Left lung (tissue), 14 donors: ENCODE data around the gene GOLGA8O. TPM values are rescaled to one million over a fixed set of nuclear protein-coding genes. Genes with fewer than 3 reads are reported as not detected.
"Not testable (repeated sequence)": the region's sequence is repeated elsewhere in the genome, so short reads cannot be mapped to it uniquely, and the experiment has no call there.

ENCODE experiments used
- ATAC-seq: fragments of 200-7000 bp; cut with Tn5 transposase; one replicate; pipeline ENCODE4 v1.9.1; 2020; ENCODE audit warnings: moderate library complexity
- DNase-seq, 4 donors: peaks; one replicate each; pipeline ENCODE4 v3.0.0-alpha.2; 2013 to 2020
- H3K27ac ChIP-seq, 2 donors: fragments of 200-600 bp; sonication (generic) in 1 of 2; one replicate each; pipeline versions ENCODE4 v1.5.0 to v1.8.0; 2020 to 2021
- H3K27me3 ChIP-seq, 2 donors: fragments of 200-600 bp; sonication (generic) in 1 of 2; one replicate each; pipeline versions ENCODE4 v1.5.0 to v1.8.0; 2020 to 2021
- H3K36me3 ChIP-seq, 2 donors: fragments of 200-600 bp; sonication (generic) in 1 of 2; one replicate each; pipeline versions ENCODE4 v1.5.0 to v1.8.0; 2020 to 2021
- H3K4me1 ChIP-seq, 2 donors: fragments of 200-600 bp; one replicate each; pipeline ENCODE4 v1.8.0; 2021
- H3K4me3 ChIP-seq, 2 donors: fragments of 200-600 bp; sonication (generic) in 1 of 2; one replicate each; pipeline versions ENCODE4 v1.5.0 to v1.8.0; 2020 to 2021; ENCODE audit warnings: mild to moderate bottlenecking in 1 of 2
- H3K9me3 ChIP-seq, 2 donors: fragments of 200-600 bp; sonication (generic) in 1 of 2; one replicate each; pipeline versions ENCODE4 v1.5.0 to v1.8.0; 2020 to 2021
- intact Hi-C, 2 donors: fragments of 100-400 bp; cut with DNase I; formaldehyde crosslinking; loops; one replicate each; pipeline versions ENCODE4 v1.11.2 to v1.14.2; 2022
- long read RNA-seq, 12 donors: library from polyadenylated mRNA in 2 of 12; unstranded in 2 of 12; transcript quantifications; one replicate each; pipeline ENCODE4 v2.0.0 and lab custom pipeline, GENCODE V29; 2019 to 2026
- polyA plus RNA-seq, 6 donors: library from polyadenylated mRNA; unstranded; fragments of 120-200 nt; gene quantifications; one replicate each; pipeline ENCODE4 v1.2.1, GENCODE V29; 2013; ENCODE audit not compliant: insufficient read length in 6 of 6
- total RNA-seq, 2 donors: library from RNA; stranded (reverse); fragmentation: NEBNext Ultra II Directional; extraction: Animal tissue kit (Norgen Biotek cat#: 25700); gene quantifications; one replicate each; pipeline ENCODE4 v1.2.1, GENCODE V29; 2021
- donor health status: DM: no; HTN: yes; CAD: no.
- donor health status: DM: no; HTN: no; CAD: no.

Gene GOLGA8O
- total RNA-seq (1 to 10 TPM; 1.2 to 1.4 TPM), polyA plus RNA-seq (1 to 10 TPM in 1 of 6 donors, under 1 TPM in 2, not detected in 3; 0.27 to 2.0 (median 0.71) TPM)
- long read RNA-seq, donor 1, result 0 reads
- long read RNA-seq, donor 2, partial matches to known transcripts, result 10 of 10 reads
- long read RNA-seq, donor 2, other reads (novel, unspliced or antisense), result 0 of 10 reads
- long read RNA-seq, donor 3, result 0 reads
- long read RNA-seq, donor 4, result 0 reads
- long read RNA-seq, donor 5, result 0 reads
- long read RNA-seq, donor 6, result 0 reads
- long read RNA-seq, donor 7, result 0 reads
- long read RNA-seq, donor 8, partial matches to known transcripts, result 5 of 5 reads
- long read RNA-seq, donor 8, other reads (novel, unspliced or antisense), result 0 of 5 reads
- long read RNA-seq, donor 9, result 0 reads
- long read RNA-seq, donor 10, result 0 reads
- long read RNA-seq, donor 11, result 0 reads
- long read RNA-seq, donor 12, result 0 reads

GRCh38 chr15:32455534-32455933 lies at the start of gene GOLGA8O:
Gene GOLGA8O, minus strand, starts transcription at chr15:32455634. Its CDS starts 98 bp downstream, at chr15:32455536.
- ATAC-seq, H3K36me3 ChIP-seq, H3K4me3 ChIP-seq, H3K9me3 ChIP-seq, intact Hi-C loops, H3K27ac ChIP-seq, H3K4me1 ChIP-seq, DNase-seq, H3K27me3 ChIP-seq: not testable (repeated sequence)

- H3K27ac ChIP-seq, H3K27me3 ChIP-seq, H3K36me3 ChIP-seq, H3K9me3 ChIP-seq, intact Hi-C loops, H3K4me1 ChIP-seq, DNase-seq, H3K4me3 ChIP-seq: not testable (repeated sequence)
- peak; percentile 47 for ATAC-seq
These were observed 48.8 kb upstream of the GOLGA8O start for GRCh38 chr15:32504152-32504811.

- H3K27me3 ChIP-seq, H3K9me3 ChIP-seq, H3K27ac ChIP-seq, H3K36me3 ChIP-seq, H3K4me3 ChIP-seq, H3K4me1 ChIP-seq, intact Hi-C loops: not testable (repeated sequence)
- ATAC-seq (peak; percentile 52), DNase-seq (peak in 2 of 4 donors; percentile 33 to 78)
These were observed 47.5 kb upstream of the GOLGA8O start for GRCh38 chr15:32502946-32503345.

- H3K36me3 ChIP-seq, DNase-seq, H3K27me3 ChIP-seq, intact Hi-C loops, H3K4me1 ChIP-seq, H3K9me3 ChIP-seq, H3K27ac ChIP-seq, H3K4me3 ChIP-seq, ATAC-seq: not testable (repeated sequence)
These were observed 37.3 kb upstream of the GOLGA8O start for GRCh38 chr15:32492768-32493167.

GRCh38 chr15:32486474-32486873 lies 31.0 kb upstream of the GOLGA8O start:
- intact Hi-C loops, DNase-seq, H3K4me3 ChIP-seq, H3K36me3 ChIP-seq, H3K4me1 ChIP-seq, ATAC-seq, H3K27me3 ChIP-seq, H3K27ac ChIP-seq, H3K9me3 ChIP-seq: not testable (repeated sequence)

GRCh38 chr15:32483377-32483776 lies 27.9 kb upstream of the GOLGA8O start:
- H3K9me3 ChIP-seq, H3K27ac ChIP-seq, DNase-seq, H3K27me3 ChIP-seq, H3K4me3 ChIP-seq, H3K36me3 ChIP-seq, H3K4me1 ChIP-seq, intact Hi-C loops, ATAC-seq: not testable (repeated sequence)

GRCh38 chr15:32481683-32482082 lies 26.2 kb upstream of the GOLGA8O start:
- H3K4me3 ChIP-seq, H3K4me1 ChIP-seq, H3K9me3 ChIP-seq, intact Hi-C loops, H3K27ac ChIP-seq, ATAC-seq, DNase-seq, H3K36me3 ChIP-seq, H3K27me3 ChIP-seq: not testable (repeated sequence)

- intact Hi-C loops, H3K27me3 ChIP-seq, H3K36me3 ChIP-seq, H3K4me1 ChIP-seq, H3K4me3 ChIP-seq, H3K27ac ChIP-seq, H3K9me3 ChIP-seq, ATAC-seq, DNase-seq: not testable (repeated sequence)
These were observed 12.6 kb upstream of the GOLGA8O start for GRCh38 chr15:32468076-32468475.

- H3K27ac ChIP-seq, H3K36me3 ChIP-seq, H3K9me3 ChIP-seq, intact Hi-C loops, DNase-seq, H3K4me3 ChIP-seq, H3K4me1 ChIP-seq, H3K27me3 ChIP-seq: not testable (repeated sequence)
- peak; percentile 71 for ATAC-seq
These were observed 14.9 kb downstream of the GOLGA8O start for GRCh38 chr15:32440445-32440977.

- peak; percentile 94 for ATAC-seq
- DNase-seq, intact Hi-C loops, H3K27ac ChIP-seq, H3K36me3 ChIP-seq, H3K9me3 ChIP-seq, H3K27me3 ChIP-seq, H3K4me3 ChIP-seq, H3K4me1 ChIP-seq: not testable (repeated sequence)
These were observed 21.1 kb downstream of the GOLGA8O start for GRCh38 chr15:32434102-32434963.

GRCh38 chr15:32427635-32428034 lies 27.8 kb downstream of the GOLGA8O start:
- intact Hi-C loops, DNase-seq, H3K27me3 ChIP-seq, H3K9me3 ChIP-seq, H3K36me3 ChIP-seq, H3K27ac ChIP-seq, H3K4me1 ChIP-seq, ATAC-seq, H3K4me3 ChIP-seq: not testable (repeated sequence)

GRCh38 chr15:32426511-32426910 lies 28.9 kb downstream of the GOLGA8O start:
- H3K9me3 ChIP-seq, H3K27me3 ChIP-seq, H3K4me1 ChIP-seq, intact Hi-C loops, H3K36me3 ChIP-seq, H3K27ac ChIP-seq, H3K4me3 ChIP-seq, ATAC-seq: not testable (repeated sequence)
- peak in 3 of 4 donors; percentile 15 to 53 (median 39) for DNase-seq
